ENCODE measurements around the gene GCAT.

DNA sequence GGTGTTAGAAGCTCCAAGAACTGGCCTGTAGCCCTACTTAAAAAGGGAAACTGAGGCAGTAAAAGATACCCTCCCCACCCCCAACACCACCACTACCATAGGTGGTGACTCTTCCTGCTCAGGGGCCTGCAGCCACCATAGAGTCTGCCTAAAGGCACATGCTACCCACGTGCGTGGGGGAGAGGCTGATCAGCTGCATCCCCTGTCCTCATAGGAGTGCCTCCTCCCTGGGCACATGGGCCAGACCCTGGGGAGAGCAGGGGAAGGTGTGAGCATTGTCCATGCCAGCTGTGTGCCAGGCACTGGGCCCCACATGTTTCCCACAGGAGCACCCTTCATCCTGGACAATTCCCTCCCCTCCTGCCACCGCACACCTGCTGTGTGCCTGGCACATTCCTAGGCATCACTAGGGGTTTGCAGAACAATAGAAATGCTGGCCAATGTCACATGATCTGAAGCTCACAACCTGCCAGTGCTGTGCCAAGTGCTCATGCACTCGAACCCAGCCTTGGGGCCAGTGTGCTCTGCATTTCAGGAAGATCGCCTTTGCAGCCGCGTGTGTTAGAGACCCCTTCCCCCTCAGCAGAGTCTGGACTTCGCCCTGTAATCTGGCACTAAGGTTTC lies 41.7 kb upstream of the GCAT start:
- TF ChIP-seq, protein P1, sequence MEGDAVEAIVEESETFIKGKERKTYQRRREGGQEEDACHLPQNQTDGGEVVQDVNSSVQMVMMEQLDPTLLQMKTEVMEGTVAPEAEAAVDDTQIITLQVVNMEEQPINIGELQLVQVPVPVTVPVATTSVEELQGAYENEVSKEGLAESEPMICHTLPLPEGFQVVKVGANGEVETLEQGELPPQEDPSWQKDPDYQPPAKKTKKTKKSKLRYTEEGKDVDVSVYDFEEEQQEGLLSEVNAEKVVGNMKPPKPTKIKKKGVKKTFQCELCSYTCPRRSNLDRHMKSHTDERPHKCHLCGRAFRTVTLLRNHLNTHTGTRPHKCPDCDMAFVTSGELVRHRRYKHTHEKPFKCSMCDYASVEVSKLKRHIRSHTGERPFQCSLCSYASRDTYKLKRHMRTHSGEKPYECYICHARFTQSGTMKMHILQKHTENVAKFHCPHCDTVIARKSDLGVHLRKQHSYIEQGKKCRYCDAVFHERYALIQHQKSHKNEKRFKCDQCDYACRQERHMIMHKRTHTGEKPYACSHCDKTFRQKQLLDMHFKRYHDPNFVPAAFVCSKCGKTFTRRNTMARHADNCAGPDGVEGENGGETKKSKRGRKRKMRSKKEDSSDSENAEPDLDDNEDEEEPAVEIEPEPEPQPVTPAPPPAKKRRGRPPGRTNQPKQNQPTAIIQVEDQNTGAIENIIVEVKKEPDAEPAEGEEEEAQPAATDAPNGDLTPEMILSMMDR (IDR thresholded peaks at IDR 0.05; ENCODE audit: insufficient read depth, low read length, poor library complexity, severe bottlenecking) = no peak
- no peak for TF ChIP-seq EZH2phosphoT487 (conservative IDR thresholded peaks at IDR 0.05; ENCODE audit: low read length)
